GM06990 (cell line): ENCODE measurements around the gene SFMBT1.

Source experiments
- DNase-seq: peaks from one replicate; pipeline ENCODE4 v3.0.0-alpha.2; 2011; ENCODE audit not compliant: insufficient read length; ENCODE audit errors: extremely low read depth
- H3K27me3 ChIP-seq: replicated peaks from 2 replicates; pipeline ENCODE4 v1.6.0; 2011; ENCODE audit warnings: low read length; ENCODE audit not compliant: control insufficient read depth, insufficient read depth
- H3K36me3 ChIP-seq: 2 replicates; pipeline ENCODE4 v1.5.1; 2011; ENCODE audit warnings: low read length; ENCODE audit not compliant: control insufficient read depth, insufficient read depth
- H3K4me3 ChIP-seq: replicated peaks from 2 replicates; pipeline ENCODE4 v1.5.1; 2011; ENCODE audit warnings: low read depth, mild to moderate bottlenecking, control low read depth, low read length
- TF ChIP-seq, protein P1 (sequence below): IDR thresholded peaks from 2 replicates; pipeline ENCODE4 v1.5.1; 2011; ENCODE audit warnings: low read length, control low read depth, mild to moderate bottlenecking, inconsistent platforms; ENCODE audit not compliant: insufficient read depth, poor library complexity, severe bottlenecking

SFMBT1 gene

DNA sequence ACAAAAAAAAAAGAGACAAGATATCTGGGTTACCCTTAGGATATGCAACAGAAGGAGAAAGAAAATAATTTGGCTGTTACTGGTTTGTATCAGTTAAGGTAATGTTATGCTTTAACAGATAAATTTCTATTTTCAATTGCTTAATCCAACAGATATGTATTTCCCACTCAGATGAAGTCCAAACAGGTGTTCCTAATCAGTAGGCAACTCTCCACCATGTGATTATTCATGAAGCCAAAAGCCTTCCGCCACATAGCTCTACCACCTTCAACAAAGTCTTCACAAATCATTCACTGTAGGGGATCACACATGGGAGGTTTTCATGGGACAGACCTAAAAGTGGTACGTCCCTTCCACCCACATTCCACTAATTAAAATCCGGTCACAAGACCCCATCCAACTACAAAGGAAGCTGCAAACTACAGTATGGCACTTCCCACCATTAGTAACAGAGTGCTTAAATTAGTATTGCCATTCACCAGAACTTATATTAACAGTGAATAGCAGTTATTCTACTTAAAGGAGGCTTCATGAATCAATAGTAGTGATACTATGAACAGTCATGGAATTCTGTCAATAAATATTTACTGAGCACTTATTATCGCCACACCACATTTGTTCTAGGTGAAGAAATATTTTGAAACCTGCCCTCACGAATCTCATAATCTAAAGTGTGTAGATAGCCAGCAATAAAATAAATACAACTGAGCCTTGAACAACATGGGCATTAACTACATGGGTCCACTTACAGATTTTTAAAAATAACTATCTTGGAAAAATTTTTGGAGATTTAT, 66.5 kb downstream of the SFMBT1 start:
- DNase-seq, result no peak
- H3K27me3 ChIP-seq, result no peaks in the 10 kb centered on the region
- TF ChIP-seq, protein P1, sequence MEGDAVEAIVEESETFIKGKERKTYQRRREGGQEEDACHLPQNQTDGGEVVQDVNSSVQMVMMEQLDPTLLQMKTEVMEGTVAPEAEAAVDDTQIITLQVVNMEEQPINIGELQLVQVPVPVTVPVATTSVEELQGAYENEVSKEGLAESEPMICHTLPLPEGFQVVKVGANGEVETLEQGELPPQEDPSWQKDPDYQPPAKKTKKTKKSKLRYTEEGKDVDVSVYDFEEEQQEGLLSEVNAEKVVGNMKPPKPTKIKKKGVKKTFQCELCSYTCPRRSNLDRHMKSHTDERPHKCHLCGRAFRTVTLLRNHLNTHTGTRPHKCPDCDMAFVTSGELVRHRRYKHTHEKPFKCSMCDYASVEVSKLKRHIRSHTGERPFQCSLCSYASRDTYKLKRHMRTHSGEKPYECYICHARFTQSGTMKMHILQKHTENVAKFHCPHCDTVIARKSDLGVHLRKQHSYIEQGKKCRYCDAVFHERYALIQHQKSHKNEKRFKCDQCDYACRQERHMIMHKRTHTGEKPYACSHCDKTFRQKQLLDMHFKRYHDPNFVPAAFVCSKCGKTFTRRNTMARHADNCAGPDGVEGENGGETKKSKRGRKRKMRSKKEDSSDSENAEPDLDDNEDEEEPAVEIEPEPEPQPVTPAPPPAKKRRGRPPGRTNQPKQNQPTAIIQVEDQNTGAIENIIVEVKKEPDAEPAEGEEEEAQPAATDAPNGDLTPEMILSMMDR, result no peak
- no peaks in the 10 kb centered on the region for H3K36me3 ChIP-seq
- H3K4me3 ChIP-seq, result no peak overlapping the region

- H3K4me3 ChIP-seq, result no peak overlapping the region
- DNase-seq, result no peak
- no peaks in the 10 kb centered on the region for H3K27me3 ChIP-seq
- no peaks in the 10 kb centered on the region for H3K36me3 ChIP-seq
- TF ChIP-seq, protein P1, result no peak
Observed at GRCh38 chr3:52978109-52978754, 67.6 kb downstream of the SFMBT1 start.

DNA sequence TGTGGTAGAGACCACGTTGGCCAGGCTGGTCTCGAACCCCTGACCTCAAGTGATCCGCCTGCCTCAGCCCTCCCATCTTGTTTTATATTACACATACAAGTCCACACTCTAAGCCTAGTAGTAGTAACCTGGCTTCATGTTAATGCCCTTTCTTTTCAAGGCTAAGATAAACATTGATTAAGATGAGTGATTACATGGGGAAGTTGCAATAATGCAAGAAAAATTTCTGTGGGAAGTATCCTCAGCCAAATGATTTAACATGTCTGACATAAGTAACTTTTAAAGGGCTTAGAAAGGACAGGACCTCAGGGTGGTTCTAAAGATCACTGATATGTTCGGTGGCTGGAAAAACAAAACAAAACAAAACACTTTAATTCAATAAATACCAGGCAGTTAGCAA, 72.1 kb downstream of the SFMBT1 start:
- H3K27me3 ChIP-seq, result no peaks in the 10 kb centered on the region
- TF ChIP-seq, protein P1, result no peak

GRCh38 chr3:52971895-52972294, 74.0 kb downstream of the SFMBT1 start:
- Histone ChIP-seq H3K27me3 (no peaks in the 10 kb centered on the region), H3K36me3 (no peaks in the 10 kb centered on the region), H3K4me3 (no peak overlapping the region)
- no peak for DNase-seq
- TF ChIP-seq, protein P1, result no peak

More for the DNA sequence above, 72.1 kb downstream of the SFMBT1 start:
- no peak for DNase-seq
- Histone ChIP-seq H3K4me3 (no peak overlapping the region), H3K36me3 (no peaks in the 10 kb centered on the region)

- TF ChIP-seq, protein P1, result no peak
- DNase-seq, result no peak
- no peaks in the 10 kb centered on the region for H3K36me3 ChIP-seq
- H3K4me3 ChIP-seq, result no peak overlapping the region
- H3K27me3 ChIP-seq, result no peaks in the 10 kb centered on the region
Observed at GRCh38 chr3:52967398-52967797, 78.5 kb downstream of the SFMBT1 start.
